Endothelial cell of umbilical vein (primary cell): ENCODE results near the gene TENM4. TPM values are rescaled to one million over a fixed set of nuclear protein-coding genes. Genes with fewer than 3 reads are reported as not detected.

Experiments
- BruUV-seq: library from RNA; stranded (reverse); fragments of 400-500 nt; replicated peaks from 2 replicates; lab custom pipeline; 2021; lab: Mats Ljungman, UMichigan
- CTCF ChIA-PET: fragments of 300-600, 350-600 bp; sonication (Branson Sonifier 250); formaldehyde crosslinking; loops from one replicate; lab custom pipeline; 2021; ENCODE audit warnings: antibody characterized with exemption, inconsistent platforms; lab: Charles Lee
- POLR2A ChIA-PET: fragments of 300-600, 350-600 bp; sonication (Branson Sonifier 250); formaldehyde crosslinking; loops from one replicate; lab custom pipeline; 2021; ENCODE audit warnings: antibody characterized with exemption, inconsistent platforms; lab: Charles Lee
- DNase-seq: peaks from one replicate; pipeline ENCODE4 v3.0.0-alpha.2; 2011; ENCODE audit warnings: low read depth, low spot score
- FAIRE-seq: peaks from 2 replicates; lab custom pipeline; 2011; peaks lifted over from hg19 to GRCh38; lab: Jason Lieb, UNC
- H2AFZ ChIP-seq: 2 replicates; pipeline ENCODE4 v1.6.0; 2012; ENCODE audit warnings: low read depth, low read length, control low read depth, inconsistent platforms
- H3K27ac ChIP-seq: 2 replicates; pipeline ENCODE4 v1.5.1; 2011; ENCODE audit warnings: low read depth, mild to moderate bottlenecking, control low read depth, low read length, moderate library complexity; ENCODE audit not compliant: insufficient read depth
- H3K27me3 ChIP-seq, 2 experiments: 2 replicates each; pipeline versions ENCODE4 v1.6.0 to v1.6.1; 2011; ENCODE audit warnings: low read length in 2 of 2, mixed read lengths in 1 of 2; ENCODE audit not compliant: control insufficient read depth in 2 of 2, insufficient read depth in 2 of 2
- H3K36me3 ChIP-seq, 2 experiments: 2 replicates in 1 of 2; 3 replicates in 1 of 2; pipeline ENCODE4 v1.5.1; 2011; ENCODE audit warnings: low read length in 2 of 2, mild to moderate bottlenecking in 1 of 2, moderate library complexity in 1 of 2; ENCODE audit not compliant: control insufficient read depth in 2 of 2, insufficient read depth in 2 of 2; ENCODE audit errors: extremely low read depth in 1 of 2
- H3K4me1 ChIP-seq: 3 replicates; pipeline ENCODE4 v1.5.1; 2011; ENCODE audit warnings: mild to moderate bottlenecking, low read length; ENCODE audit not compliant: control insufficient read depth, insufficient read depth; ENCODE audit errors: extremely low read depth
- H3K4me2 ChIP-seq: 2 replicates; pipeline ENCODE4 v1.6.1; 2011; ENCODE audit warnings: low read length, control low read depth, mixed read lengths; ENCODE audit not compliant: insufficient read depth
- H3K4me3 ChIP-seq, 3 experiments: fragments of 200-600 bp in 1 of 3; sonication (generic), shearing (Covaris generic) in 1 of 3; replicated peaks in 1 of 3; 2 replicates each; pipeline ENCODE4 v1.5.1; 2011 to 2016; ENCODE audit warnings: control low read depth in 3 of 3, low read length in 3 of 3, mild to moderate bottlenecking in 2 of 3, inconsistent platforms in 1 of 3, low read depth in 1 of 3, moderate library complexity in 1 of 3; ENCODE audit not compliant: insufficient read depth in 1 of 3
- H3K79me2 ChIP-seq: 2 replicates; pipeline ENCODE4 v1.6.0; 2012; ENCODE audit warnings: low read length, inconsistent platforms; ENCODE audit not compliant: control insufficient read depth, insufficient read depth
- H3K9ac ChIP-seq: replicated peaks from 2 replicates; pipeline ENCODE3; 2011; ENCODE audit warnings: low read length, control low read depth; ENCODE audit not compliant: insufficient read depth; ENCODE audit errors: extremely low read depth
- H3K9me1 ChIP-seq: replicated peaks from 3 replicates; pipeline ENCODE4 v1.6.0; 2011; ENCODE audit warnings: mild to moderate bottlenecking, low read length; ENCODE audit not compliant: control insufficient read depth, insufficient read depth; ENCODE audit errors: extremely low read depth
- H3K9me3 ChIP-seq: replicated peaks from 2 replicates; pipeline ENCODE4 v1.5.1; 2012; ENCODE audit warnings: low read length, inconsistent platforms; ENCODE audit not compliant: control insufficient read depth, insufficient read depth
- H4K20me1 ChIP-seq: replicated peaks from 2 replicates; pipeline ENCODE3; 2011; ENCODE audit warnings: mild to moderate bottlenecking, low read length; ENCODE audit not compliant: control insufficient read depth, insufficient read depth; ENCODE audit errors: extremely low read depth
- EZH2 ChIP-seq: IDR thresholded peaks from 2 replicates; pipeline ENCODE4 v1.6.1; 2012; ENCODE audit warnings: borderline replicate concordance, low read depth, mild to moderate bottlenecking, moderate library complexity, low read length, inconsistent platforms; ENCODE audit not compliant: severe bottlenecking
- FOS ChIP-seq: IDR thresholded peaks from 2 replicates; pipeline ENCODE4 v1.6.1; 2011; ENCODE audit warnings: mild to moderate bottlenecking, low read length, moderate library complexity, borderline replicate concordance; ENCODE audit not compliant: insufficient read depth
- GATA2 ChIP-seq: IDR thresholded peaks from 2 replicates; pipeline ENCODE4 v1.7.0; 2011; ENCODE audit warnings: low read depth, mild to moderate bottlenecking, moderate library complexity, mixed read lengths, low read length; ENCODE audit not compliant: insufficient read length, insufficient read depth
- JUN ChIP-seq: IDR thresholded peaks from 2 replicates; pipeline ENCODE4 v1.6.1; 2011; ENCODE audit warnings: borderline replicate concordance, low read depth; ENCODE audit not compliant: insufficient read length, insufficient read depth
- MYC ChIP-seq: IDR thresholded peaks from one replicate; pipeline ENCODE4 v1.6.1; 2011; ENCODE audit warnings: mild to moderate bottlenecking, low read depth, low read length
- POLR2A ChIP-seq: IDR thresholded peaks from 2 replicates; pipeline ENCODE4 v1.6.1; 2012; ENCODE audit warnings: low read depth, mild to moderate bottlenecking, control low read depth, low read length
- POLR2AphosphoS5 ChIP-seq: IDR thresholded peaks from 2 replicates; pipeline ENCODE4 v1.6.1; 2012; ENCODE audit warnings: low read depth, mild to moderate bottlenecking, control low read depth, low read length, moderate library complexity; ENCODE audit not compliant: insufficient read depth
- dilution Hi-C: fragments of 300-500 bp; cut with MboI; formaldehyde crosslinking; loops from one replicate; pipeline ENCODE4 v1.15.0; 2019; ENCODE audit warnings: low sequenced_read_pairs; ENCODE audit not compliant: extremely low pct_ligation_motif_present
- intact Hi-C: fragments of 100-400 bp; cut with micrococcal nuclease; formaldehyde crosslinking; loops from one replicate; pipeline ENCODE4 v1.10.0; 2022
- polyA plus RNA-seq, 4 experiments: library from polyadenylated mRNA; depleted of rRNA in 3 of 4; stranded (reverse) in 3 of 4; unstranded in 1 of 4; fragments of >200 nt; gene quantifications; 2 replicates each; pipeline versions ENCODE4 v1.2.1 to v1.2.3, GENCODE V29; 2011 to 2012; ENCODE audit warnings: missing spikeins in 1 of 4
- total RNA-seq: library from RNA; stranded (reverse); gene quantifications from 2 replicates; pipeline ENCODE4 v1.2.3, GENCODE V29; 2021
- TF ChIP-seq, protein P1 (sequence below): IDR thresholded peaks from 2 replicates; pipeline ENCODE4 v1.6.1; 2011; ENCODE audit not compliant: insufficient read depth, insufficient read length
- TF ChIP-seq, protein P2 (sequence below), 2 donors: IDR thresholded peaks; 1 replicate in 1 of 2; 2 replicates in 1 of 2; pipeline ENCODE4 v1.5.1; 2011; ENCODE audit warnings: low read length in 2 of 2, mild to moderate bottlenecking in 2 of 2, moderate library complexity in 2 of 2, control low read depth in 1 of 2, inconsistent platforms in 1 of 2, low read depth in 1 of 2; ENCODE audit not compliant: insufficient read depth in 1 of 2; ENCODE audit errors: extremely low read depth in 1 of 2

Gene TENM4
- total and polyA plus RNA-seq, 2 donors (not counting 3 experiments of a cell fraction or from before 2014, with no cell fraction given) = 0.06 to 0.27 TPM

DNA sequence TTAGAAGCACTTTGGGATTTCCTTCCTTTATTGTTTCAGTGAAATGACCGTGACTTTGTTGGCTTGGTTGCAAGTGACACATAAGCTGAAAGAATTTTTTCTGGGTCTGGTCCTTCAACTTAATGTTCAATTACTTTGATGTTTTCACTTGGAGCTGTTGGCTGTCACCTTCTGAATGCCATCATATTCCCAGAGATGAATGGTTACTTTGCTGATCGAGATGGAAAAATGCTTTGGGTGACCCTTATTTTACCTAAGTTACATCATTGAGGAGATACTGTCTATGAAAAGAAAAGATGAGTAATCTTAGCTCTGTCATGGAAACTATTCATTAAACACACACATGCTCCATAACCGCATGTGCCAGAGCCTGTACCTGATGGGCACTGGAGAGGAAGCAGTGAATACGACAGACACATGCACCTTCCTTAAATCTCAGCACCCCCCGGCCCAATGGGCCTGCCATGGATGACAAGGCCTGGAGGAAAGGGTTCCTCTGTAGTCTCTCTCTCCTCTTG, 76.9 kb downstream of the TENM4 start:
- no peak for DNase-seq
- Histone ChIP-seq H3K9ac (no peak overlapping the region), H3K9me3 (no peaks in the 10 kb centered on the region), H3K79me2 (no peaks in the 10 kb centered on the region), H3K4me2 (no peak overlapping the region), H3K4me3 (no peak overlapping the region), H3K36me3 (no peaks in the 10 kb centered on the region), H3K9me1 (no peaks in the 10 kb centered on the region), H2AFZ (no peak overlapping the region), H3K27ac (no peak overlapping the region), H3K4me1 (no peaks in the 10 kb centered on the region), H4K20me1 (no peaks in the 10 kb centered on the region), H3K27me3 (no peaks in the 10 kb centered on the region)
- ChIA-PET CTCF (no interaction called here), POLR2A (no interaction called here)
- no peak for FAIRE-seq
- dilution Hi-C loops (no loop called here), intact Hi-C loops (no loop called here)
- BruUV-seq = no TSS peak
- no peak for TF ChIP-seq EZH2
- no peak for TF ChIP-seq POLR2A
- TF ChIP-seq MYC = no peak
- TF ChIP-seq GATA2 = no peak
- TF ChIP-seq, protein P1, sequence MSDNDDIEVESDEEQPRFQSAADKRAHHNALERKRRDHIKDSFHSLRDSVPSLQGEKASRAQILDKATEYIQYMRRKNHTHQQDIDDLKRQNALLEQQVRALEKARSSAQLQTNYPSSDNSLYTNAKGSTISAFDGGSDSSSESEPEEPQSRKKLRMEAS = no peak
- TF ChIP-seq POLR2AphosphoS5 = no peak
- TF ChIP-seq JUN = no peak
- TF ChIP-seq FOS = no peak
- TF ChIP-seq, protein P2, sequence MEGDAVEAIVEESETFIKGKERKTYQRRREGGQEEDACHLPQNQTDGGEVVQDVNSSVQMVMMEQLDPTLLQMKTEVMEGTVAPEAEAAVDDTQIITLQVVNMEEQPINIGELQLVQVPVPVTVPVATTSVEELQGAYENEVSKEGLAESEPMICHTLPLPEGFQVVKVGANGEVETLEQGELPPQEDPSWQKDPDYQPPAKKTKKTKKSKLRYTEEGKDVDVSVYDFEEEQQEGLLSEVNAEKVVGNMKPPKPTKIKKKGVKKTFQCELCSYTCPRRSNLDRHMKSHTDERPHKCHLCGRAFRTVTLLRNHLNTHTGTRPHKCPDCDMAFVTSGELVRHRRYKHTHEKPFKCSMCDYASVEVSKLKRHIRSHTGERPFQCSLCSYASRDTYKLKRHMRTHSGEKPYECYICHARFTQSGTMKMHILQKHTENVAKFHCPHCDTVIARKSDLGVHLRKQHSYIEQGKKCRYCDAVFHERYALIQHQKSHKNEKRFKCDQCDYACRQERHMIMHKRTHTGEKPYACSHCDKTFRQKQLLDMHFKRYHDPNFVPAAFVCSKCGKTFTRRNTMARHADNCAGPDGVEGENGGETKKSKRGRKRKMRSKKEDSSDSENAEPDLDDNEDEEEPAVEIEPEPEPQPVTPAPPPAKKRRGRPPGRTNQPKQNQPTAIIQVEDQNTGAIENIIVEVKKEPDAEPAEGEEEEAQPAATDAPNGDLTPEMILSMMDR (IDR thresholded peaks at IDR 0.05; ENCODE audit: extremely low read depth in 1 of 2, insufficient read depth in 1 of 2, low read depth in 1 of 2, low read length in 2 of 2) = no peak
